Inflammatory macrophage treated with lipopolysaccharide for 1 hour (primary cell): ENCODE measurements around the gene CYP4B1.

Source experiments
- DNase-seq, 2 donors: peaks; one replicate each; pipeline ENCODE4 v3.0.0-alpha.2; 2020 to 2022

CYP4B1 gene

DNA sequence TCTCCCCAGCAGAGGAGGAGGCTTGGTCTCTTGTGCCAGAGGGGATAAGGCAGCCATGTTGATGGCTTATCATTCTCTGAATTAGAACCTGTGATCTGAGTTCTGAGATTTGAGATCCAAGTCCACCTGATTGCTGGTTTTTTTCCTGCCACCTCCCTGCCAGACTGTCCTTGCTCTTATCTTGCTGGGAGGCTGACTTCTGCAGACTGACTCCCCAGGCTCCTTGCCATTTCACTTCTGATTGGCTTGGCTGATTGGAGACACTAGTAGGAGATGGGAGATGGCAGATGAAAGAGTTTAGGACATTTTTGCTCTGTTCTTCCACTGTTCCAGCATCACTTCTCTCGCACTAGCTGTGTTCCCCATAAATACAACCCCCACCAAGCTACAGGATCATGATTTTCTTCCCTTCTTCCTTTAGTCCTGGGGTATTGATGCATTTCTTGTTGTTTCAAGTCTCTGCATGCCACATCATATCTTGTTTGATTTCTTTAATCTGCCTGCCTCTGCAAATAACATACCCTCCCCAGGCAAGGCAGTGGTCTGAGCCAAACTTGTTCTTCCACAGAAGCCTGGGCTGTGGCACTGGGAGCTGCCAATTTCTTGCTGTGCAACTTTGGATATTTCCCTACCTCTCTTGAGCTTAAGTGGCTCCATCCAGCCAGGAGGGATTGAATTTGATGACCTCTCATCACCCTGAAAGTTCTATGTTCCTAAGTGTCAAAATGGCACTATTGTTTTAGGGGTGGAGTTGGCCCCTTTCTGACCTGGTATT lies 963 bp upstream of the CYP4B1 start:
- DNase-seq, result no peak

DNA sequence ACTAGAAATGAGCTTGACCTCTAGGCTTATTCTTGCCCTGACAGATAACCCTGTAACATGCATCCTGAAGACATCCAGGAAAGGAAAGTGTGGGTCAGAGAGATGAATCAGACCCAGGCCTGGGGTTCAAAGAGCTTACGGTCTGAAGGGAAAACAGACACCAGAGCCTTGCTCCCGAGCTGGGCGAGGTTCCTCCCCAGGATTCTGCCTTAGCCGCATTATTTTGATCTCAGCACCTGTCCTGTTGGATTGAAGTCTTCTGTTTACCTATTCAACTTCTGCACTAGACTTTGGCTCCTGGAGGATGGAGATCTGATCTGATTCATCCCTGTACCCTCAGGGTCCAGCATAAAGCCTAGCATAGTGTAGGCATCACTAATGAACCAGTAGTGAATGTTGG lies 1.9 kb downstream of the CYP4B1 start:
- no peak for DNase-seq

DNA sequence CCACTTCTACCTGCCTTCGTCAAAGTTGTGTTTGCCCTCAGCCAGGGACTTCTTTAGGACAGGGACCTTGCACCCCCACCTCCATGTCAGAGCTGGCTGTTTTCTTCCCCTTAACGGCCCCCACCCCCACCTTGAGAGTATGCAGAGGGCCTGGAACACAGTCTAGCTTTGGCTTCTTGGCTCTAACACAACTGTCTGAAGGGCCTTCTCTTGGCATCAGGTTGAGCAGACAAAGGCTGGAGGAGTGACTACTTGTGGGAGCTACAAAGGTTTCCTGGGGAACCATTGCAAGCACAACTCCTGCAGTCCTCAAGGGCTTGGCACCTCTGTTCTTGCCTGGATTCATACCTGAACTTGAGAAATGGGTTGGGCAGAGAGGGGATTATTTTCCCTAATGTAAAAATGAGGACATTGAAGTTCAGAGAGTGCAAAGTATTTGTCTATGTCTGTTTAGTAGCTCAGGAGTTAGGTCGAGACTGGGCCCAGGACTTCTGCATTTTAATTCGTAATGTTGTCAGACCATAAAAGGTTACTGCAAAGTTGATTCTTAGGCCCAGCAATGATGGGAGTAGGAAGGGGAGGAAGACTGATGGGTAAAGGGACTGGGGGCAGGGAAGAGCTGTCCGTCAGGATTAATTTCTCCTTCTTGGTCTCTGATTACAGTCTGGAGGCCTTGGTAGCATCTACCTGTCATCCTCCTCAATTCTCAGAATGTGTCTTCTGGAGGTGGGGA lies 2.6 kb downstream of the CYP4B1 start:
- no peak for DNase-seq

DNA sequence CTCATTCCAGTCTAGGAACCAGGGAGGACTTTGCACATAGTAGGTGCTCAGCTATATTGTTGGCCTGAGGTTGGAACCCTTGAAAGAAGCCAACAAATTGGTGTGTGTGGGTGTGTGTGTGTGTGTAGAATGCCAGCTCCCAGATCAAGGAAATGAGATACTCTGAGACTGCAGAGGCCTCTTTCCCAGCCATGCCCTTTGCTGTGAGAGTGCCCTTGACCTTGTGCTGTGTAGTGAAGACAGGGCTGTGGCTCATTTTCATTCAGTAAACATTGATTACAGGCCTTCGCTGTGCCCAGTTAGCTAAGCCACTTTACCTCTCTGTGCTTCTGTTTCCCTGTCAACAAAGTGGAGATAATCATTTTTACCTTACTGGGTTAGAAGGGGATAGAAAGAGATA lies 3.2 kb downstream of the CYP4B1 start:
- DNase-seq, result no peak

DNA sequence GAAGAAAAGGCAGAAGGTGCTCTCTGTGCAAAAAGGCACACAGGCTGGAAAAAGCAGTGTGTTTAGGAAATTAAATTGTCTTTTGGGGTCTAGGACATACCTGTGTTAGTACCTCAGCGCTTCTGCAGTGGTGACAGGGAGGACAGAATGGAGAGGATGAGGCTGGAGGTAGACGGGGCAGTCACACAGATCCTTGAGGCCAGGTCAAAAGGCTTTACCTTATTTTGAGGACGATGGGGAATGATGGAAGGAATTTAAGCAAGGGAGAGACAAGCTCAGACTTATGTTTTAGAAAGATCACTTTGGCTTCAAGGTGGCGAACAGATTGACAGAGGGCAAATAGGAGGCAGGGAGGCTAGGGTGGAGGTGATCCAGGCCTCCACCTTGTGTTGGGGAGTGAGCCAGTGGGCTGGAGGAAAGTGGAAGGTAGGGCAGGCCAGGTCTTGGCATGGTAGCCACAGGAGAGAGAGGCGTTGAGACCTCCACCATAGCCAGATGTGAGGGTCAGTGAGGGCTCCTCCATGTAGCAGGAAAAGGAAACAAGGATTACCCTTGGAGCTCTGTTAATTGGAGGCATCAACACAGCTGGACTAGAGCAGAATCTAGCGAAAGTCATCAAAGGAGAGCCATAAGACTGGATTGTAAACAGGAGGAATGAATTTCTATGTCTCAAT lies 4.2 kb downstream of the CYP4B1 start:
- no peak for DNase-seq

DNA sequence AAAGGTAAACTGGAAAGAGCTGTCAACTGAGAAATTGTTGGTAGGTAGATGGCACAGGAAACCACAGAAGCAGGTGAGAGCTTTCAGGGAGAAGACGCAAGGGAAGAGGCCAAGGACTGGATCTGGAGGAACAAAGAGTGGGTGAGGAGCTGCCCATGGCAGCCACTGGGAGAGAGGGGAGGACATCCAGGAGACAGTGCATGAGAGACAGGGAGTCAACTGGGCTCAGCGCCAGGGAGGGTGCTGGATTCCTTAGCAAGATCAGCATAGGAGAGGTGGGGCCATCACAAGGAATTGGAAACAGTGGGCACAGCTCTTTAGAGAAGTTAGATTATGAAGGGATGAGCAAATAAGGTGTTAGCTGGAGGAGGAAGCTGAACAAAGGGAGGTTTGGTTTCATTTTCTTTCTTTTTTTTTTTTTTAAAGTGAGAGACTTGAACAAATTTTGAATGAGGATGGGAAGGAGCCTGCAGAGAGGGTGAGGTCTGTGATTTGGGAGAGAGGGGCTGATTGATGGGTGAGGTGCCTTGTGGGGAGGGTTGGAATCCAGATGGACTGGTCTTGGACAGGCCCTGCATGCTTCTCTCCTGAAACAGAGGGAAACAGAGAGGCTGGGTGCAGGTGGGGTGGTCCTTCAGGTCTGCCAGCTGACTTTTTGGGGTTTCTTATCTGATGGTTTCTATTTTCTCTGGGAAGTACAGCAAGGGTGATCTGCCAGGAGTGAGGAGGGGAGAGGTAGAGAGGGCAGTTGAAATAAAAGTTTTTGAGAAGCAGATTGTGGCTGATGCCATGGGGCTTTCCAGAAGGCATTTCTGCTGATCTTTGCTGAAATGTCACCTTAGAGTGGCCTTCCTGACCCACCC lies 5.4 kb downstream of the CYP4B1 start:
- DNase-seq, result no peak

DNA sequence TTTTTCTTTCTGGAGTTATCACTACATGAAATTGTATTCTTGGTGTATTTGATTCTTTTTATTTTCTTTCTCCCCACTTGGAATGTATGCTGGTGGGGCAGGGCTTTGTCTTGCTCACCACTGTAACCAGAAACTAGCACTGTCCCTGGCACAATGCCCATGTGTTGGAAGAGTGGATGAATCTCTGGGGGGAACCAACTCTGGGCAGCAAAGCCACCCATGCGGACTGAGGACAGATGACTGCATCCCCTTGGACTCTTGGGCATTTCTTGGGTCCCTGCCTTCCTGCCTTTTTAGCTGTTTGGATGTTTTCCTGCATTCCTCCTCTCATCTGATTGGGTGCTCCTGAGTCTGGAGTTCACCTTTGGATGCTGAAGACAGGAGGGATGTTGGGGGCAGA lies 6.1 kb downstream of the CYP4B1 start:
- no peak for DNase-seq

DNA sequence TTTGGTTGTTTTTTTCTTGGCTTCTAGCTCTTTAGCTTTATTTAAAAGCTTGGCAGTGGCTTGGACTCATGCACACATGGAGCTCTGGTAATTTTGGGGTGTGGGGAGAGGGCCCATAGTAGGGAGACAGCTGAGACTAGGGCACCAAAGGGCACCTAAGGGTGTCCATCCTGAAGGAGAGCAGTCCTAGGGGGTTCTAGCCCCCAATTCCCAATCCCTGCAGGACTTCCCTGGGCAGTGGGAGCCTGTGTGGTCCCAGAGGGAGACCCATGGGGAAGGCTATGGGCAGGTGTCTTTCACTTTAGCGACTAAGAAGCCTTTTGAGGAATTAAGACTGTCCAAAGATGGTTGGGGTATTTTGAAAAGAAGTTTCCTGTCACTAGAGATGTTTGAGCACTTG lies 6.9 kb downstream of the CYP4B1 start:
- DNase-seq, result no peak

DNA sequence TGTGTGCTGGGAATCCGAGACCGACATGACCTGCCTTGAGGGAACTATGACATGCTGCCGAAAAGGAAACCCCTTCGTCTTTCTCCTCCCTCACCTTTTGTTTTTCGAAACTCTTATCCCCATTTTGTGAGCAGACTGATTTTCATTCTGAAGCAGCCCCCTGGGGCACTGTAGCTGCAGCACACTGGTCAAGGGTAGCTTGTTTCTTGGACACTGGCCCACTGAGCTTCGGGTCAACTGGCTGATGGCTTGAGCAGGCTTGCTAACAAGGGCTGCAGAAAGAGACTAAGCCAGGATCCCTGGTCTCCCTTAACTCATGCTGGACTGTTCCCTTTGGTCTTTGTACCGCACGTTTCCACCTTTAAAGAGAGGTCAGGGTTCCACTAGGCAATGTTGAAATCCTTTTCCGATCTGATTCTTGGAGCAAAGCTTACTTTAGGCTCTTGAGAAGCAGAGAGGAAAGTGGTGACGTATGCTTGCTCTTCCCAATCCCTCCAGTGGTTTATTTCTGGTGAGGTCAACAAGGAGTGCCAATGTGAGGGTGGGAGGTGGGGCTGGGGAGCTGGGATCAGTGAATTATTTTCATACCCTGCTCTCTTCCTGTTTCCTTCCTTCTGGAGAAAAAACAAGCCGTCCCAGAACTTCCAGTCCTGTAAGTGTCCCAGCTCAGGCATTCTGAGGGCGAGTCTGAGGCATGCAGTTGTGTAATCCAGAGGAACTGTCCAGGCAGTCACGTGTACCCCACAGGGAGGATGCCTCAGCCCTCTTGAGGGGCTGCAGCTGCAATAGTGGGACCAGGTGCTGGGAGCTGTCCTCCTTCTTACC lies 7.6 kb downstream of the CYP4B1 start:
- DNase-seq, result no peak

DNA sequence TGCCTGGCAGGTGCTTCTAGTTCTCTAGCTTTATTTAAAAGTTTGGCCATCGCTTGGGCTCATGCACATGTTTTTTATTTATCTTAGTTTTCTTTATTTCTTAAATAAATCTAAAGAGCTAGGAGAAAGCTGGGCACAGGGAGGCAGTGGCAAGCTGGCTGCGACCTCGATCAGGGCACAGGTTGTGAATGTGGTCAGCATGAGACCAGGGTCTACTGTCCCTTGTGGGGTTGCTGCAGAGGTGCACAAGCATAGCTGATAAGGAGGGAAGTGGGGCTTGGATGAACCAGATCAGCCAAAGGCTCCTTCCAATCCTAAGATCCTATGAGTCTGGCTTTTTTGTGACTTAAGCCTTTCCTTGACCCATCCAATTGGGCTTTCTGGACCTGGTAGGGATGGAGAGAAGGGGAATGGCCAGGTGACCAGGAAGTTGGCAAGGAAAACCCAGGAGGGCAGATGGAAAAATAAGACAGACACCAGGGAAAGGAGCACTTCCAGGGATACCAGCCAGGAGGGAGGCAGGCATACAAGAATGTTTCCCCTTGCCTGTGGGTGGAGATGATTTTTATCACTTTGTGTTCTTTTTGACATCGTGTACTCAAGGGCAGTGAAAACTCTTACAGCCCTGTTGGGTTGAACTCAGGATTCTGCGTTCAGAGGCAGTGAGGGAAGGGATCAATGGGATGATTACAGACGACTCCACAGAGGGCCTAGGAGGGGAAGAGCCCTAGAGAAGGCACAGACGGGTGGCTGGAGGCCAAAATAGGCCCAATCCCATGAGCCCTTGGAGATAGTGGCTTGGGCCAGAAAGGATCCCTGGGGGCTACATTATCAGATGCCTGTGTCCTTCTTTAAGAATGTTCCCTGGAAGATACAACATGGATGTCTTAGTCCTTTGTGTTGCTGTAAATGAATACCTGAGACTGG lies 8.5 kb downstream of the CYP4B1 start:
- no peak for DNase-seq

DNA sequence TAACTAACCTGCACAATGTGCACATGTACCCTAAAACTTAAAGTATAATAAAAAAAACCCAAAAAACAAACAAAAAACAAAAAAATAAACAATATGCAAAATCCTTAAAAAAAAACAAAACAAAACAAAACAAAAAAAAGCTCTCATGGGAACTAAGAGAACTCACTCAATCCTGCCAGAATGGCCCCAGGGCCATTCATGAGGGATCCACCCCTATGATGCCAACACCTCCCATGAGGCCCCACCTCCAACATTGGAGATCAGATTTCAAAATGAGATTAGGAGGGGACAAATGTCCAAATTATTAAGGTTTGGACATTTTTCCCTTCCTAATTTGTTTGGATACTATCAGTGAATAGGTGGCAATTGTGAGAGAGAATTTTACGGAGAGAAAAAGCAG lies 10.2 kb downstream of the CYP4B1 start:
- no peak for DNase-seq

DNA sequence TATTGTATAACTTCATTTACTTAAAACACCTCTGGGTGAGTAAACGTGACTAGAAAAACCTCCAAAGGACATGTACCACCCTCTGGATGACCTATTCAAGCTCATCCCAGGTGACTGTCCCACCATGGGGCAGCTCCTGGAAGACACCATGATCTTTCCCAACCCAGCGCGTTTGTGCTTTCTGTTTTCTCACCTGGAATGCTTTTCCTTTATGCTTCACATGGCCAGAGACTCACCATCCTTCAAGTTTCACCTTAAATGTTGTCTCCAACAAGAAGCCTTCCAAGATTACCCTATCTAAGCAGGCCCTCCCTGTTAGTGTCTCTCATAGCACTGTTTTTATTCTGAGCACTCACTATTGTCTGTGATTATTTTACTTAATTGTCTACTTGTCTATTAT lies 11.1 kb downstream of the CYP4B1 start:
- no peak for DNase-seq

DNA sequence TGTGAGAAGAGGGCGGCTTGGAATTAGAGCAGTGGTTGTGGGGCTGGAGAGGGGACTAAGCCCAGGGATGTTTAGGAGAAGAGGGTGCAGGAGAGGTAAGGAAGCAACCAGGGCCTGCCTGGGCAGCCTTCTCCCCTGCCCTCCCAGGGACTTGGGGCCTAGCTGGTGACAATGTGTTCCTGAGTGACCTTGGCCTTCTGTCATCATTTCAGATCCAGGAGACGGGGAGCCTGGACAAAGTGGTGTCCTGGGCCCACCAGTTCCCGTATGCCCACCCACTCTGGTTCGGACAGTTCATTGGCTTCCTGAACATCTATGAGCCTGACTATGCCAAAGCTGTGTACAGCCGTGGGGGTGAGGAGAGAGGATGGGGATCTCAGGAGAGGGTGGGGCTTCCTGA lies 11.8 kb downstream of the CYP4B1 start:
- DNase-seq, result no peak

DNA sequence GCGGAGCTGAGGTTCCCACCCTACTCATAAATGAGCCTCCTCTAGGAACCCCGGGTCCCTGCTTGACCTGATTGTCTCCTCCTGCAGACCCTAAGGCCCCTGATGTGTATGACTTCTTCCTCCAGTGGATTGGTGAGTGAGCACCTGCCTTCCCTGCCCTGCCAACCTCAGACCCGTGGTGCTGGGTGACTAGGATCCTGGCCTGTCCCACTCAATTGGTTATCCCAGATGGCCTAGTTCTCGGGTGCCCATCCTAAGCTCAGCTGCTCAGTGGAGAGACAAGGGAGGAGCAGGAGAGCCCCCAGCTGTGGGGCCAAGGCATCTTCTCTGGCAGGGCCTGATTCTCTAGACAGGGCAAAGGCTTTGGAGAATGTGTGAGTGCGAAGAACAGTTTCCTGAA lies 12.2 kb downstream of the CYP4B1 start:
- DNase-seq, result no peak

DNA sequence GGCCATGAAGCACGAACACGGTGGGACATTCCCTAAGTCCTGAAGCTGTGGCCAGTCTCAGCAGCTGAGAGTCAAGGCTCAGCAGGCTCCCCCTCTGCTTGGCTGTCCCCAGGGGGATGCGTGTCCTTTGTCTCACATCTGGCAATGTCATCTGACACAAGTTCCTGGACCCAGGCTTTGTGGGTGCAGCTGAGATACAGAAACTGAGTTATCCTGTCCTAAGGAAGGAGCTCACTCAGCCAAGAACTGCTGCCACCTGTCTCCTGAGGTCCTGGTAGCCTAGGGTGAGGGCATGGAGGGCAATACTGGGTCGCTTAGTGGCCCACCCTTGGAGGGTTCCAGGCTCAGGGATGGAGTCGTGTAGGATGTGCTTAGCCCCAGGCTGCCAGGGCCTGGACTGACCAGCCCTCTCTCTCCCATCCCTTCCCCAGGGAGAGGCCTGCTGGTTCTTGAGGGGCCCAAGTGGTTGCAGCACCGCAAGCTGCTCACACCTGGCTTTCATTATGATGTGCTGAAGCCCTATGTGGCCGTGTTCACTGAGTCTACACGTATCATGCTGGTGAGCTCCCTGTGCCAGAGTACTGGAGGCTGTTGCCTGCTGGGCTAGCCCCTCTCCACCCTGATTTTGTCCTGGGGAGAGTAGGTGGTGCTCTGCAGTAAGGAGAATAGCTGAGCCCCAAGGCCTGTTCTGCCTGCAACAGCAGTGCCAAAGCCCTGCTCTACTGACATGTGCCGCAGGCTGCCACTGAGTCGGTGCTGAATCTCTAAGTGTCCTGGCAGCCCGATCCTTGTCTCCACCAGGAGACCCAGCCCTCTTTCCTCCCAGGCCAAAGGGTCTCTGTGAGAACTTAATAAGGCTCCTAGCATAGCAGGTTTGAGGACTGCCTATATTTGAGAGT lies 13.5 kb downstream of the CYP4B1 start:
- no peak for DNase-seq

DNA sequence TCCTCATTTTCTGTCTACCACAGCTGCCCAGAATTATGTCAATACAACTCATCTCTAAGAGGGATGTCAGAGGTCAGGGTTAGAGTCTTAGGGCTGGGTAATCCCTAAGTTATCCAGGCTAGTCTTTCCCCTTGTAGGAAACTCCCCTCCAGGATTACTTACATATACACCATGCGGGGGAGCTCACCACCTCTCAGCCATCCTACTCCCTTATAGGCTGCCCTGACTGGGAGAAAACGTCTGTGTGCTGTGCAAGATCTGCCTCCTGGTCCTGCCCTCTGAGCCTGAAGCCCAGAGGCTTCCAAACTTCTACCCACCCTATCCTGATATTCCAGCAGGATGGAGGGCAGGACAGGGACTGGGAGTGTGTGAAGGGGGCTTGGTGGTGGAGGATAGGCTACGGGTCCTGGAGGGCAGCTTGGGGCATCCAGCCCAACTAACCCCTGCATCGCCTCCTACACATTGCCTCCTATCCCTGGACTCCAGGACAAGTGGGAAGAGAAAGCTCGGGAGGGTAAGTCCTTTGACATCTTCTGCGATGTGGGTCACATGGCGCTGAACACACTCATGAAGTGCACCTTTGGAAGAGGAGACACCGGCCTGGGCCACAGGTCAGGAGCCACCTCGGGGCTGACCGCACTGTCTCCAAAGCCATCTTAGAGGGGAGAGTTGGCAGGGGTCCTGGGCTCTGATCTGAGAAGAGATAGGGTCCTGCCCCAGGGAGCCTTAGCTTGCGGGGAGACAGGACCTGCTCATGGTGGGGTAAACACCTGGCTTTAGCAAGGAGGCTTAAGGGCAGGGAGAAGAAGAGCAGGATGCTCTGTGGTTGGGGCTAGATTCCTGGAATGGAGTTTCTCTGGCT lies 14.4 kb downstream of the CYP4B1 start:
- DNase-seq, result no peak

DNA sequence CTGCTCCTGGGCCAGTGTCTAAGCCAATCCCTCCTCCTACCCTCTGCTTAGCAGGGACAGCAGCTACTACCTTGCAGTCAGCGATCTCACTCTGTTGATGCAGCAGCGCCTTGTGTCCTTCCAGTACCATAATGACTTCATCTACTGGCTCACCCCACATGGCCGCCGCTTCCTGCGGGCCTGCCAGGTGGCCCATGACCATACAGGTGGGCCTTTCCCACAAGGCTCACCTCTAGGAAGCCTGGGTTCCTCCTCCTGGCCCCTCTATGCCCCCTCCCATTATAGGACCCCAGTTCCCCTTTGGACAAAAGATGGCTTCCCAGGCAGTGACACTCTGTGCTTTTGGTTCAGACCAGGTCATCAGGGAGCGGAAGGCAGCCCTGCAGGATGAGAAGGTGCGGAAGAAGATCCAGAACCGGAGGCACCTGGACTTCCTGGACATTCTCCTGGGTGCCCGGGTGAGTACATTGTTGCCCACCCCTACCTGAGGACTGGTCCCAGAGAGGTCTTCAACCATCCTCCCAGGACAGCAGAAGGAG lies 15.1 kb downstream of the CYP4B1 start:
- no peak for DNase-seq

DNA sequence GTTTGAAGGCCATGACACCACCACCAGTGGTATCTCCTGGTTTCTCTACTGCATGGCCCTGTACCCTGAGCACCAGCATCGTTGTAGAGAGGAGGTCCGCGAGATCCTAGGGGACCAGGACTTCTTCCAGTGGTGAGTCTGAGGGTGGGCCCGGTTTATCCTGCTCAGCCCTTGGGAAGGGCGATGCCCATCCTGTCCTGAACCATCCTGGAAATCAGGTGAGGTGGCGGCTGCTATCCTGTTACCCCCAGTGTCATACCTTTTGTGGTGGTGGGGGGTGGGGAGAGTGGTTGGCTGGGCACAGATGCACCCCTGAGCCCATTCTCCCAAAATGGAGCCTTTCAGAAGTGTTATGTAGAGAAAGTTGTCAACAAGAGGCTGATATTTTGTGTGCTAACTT lies 16.3 kb downstream of the CYP4B1 start:
- no peak for DNase-seq

DNA sequence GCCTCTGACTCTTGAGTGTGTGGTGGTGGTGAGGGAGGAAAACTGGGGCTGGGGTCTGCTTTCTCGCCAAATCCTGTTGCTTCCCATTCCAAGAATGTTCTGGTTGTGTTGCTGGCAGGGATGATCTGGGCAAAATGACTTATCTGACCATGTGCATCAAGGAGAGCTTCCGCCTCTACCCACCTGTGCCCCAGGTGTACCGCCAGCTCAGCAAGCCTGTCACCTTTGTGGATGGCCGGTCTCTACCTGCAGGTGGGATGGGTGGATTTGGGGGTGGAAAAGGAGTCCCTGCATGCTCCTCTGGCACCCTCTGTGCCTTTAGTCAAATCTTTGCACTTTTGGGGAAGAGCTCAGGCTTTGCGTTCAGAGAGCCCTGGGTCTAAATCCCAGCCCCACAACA lies 18.1 kb downstream of the CYP4B1 start:
- no peak for DNase-seq
